TTC549 (cell line): Measurements from ENCODE around the gene NRXN2.

ENCODE experiments used
- FAIRE-seq: peaks from 2 replicates; lab custom pipeline; 2012; peaks lifted over from hg19 to GRCh38; lab: Jason Lieb, UNC

Gene NRXN2

GRCh38 chr11:64743591-64744543 lies 20.9 kb upstream of the NRXN2 start, which contains the start of gene RASGRP2:
TSS of gene RASGRP2 (minus strand) at chr11:64744142. CDS start at chr11:64742866, 1,276 bp downstream.
- FAIRE-seq, result no peak

GRCh38 chr11:64742889-64743590 lies 20.0 kb upstream of the NRXN2 start:
- FAIRE-seq, result no peak

GRCh38 chr11:64742087-64742888 lies 19.3 kb upstream of the NRXN2 start:
- no peak for FAIRE-seq

GRCh38 chr11:64741375-64742086 lies 18.5 kb upstream of the NRXN2 start:
- FAIRE-seq, result no peak

- no peak for FAIRE-seq
Measured at GRCh38 chr11:64739871-64740270, 16.9 kb upstream of the NRXN2 start.

- FAIRE-seq, result no peak
Measured at GRCh38 chr11:64736654-64737053, 13.7 kb upstream of the NRXN2 start.

- FAIRE-seq, result no peak
Measured at GRCh38 chr11:64735725-64736259, 12.8 kb upstream of the NRXN2 start.

GRCh38 chr11:64734811-64735724 lies 12.1 kb upstream of the NRXN2 start:
- FAIRE-seq, result no peak

GRCh38 chr11:64731601-64732000 lies 8.6 kb upstream of the NRXN2 start:
- FAIRE-seq, result no peak

- FAIRE-seq, result no peak
Measured at GRCh38 chr11:64729851-64730382, 6.9 kb upstream of the NRXN2 start.

GRCh38 chr11:64728757-64729365 lies 5.9 kb upstream of the NRXN2 start:
- FAIRE-seq, result no peak

GRCh38 chr11:64726867-64727530 lies 4.0 kb upstream of the NRXN2 start:
- FAIRE-seq, result no peak

GRCh38 chr11:64726211-64726641 lies 3.2 kb upstream of the NRXN2 start:
- FAIRE-seq, result no peak

GRCh38 chr11:64724863-64725532 lies 2.0 kb upstream of the NRXN2 start:
- no peak for FAIRE-seq

GRCh38 chr11:64723907-64724862 lies 1.2 kb upstream of the NRXN2 start:
- FAIRE-seq, result no peak

- no peak for FAIRE-seq
Measured at GRCh38 chr11:64722141-64723065, 594 bp downstream of the NRXN2 start.
